Effector memory CD4-positive, alpha-beta T cell (primary cell): Measurements from ENCODE around the gene DNAH7.
"Not testable (repeated sequence)": the region's sequence is repeated elsewhere in the genome, so short reads cannot be mapped to it uniquely, and the experiment has no call there.

Experiments used
- DNase-seq, 3 donors: peaks; one replicate each; pipeline ENCODE4 v3.0.0-alpha.2; 2020
- H3K27ac ChIP-seq: 2 replicates; pipeline ENCODE4 v1.7.0; 2013; ENCODE audit warnings: mild to moderate bottlenecking, low read length, moderate library complexity; ENCODE audit not compliant: insufficient read depth, poor library complexity, severe bottlenecking
- H3K27me3 ChIP-seq: replicated peaks from 2 replicates; pipeline ENCODE4 v1.7.0; 2013; ENCODE audit warnings: mild to moderate bottlenecking, low read length; ENCODE audit not compliant: insufficient read depth, control insufficient read depth, poor library complexity, severe bottlenecking
- H3K36me3 ChIP-seq: 2 replicates; pipeline ENCODE4 v1.7.0; 2013; ENCODE audit warnings: mild to moderate bottlenecking, low read length, moderate library complexity; ENCODE audit not compliant: control insufficient read depth, insufficient read depth
- H3K4me1 ChIP-seq: 2 replicates; pipeline ENCODE4 v1.7.0; 2013; ENCODE audit warnings: low read length, mild to moderate bottlenecking; ENCODE audit not compliant: control insufficient read depth, insufficient read depth, poor library complexity, severe bottlenecking
- H3K4me3 ChIP-seq: 2 replicates; pipeline ENCODE4 v1.7.0; 2013; ENCODE audit warnings: low read length, low read depth, mild to moderate bottlenecking; ENCODE audit not compliant: insufficient read depth, poor library complexity, severe bottlenecking
- H3K9me3 ChIP-seq: 2 replicates; pipeline ENCODE4 v1.7.0; 2013; ENCODE audit warnings: mild to moderate bottlenecking, low read length, moderate library complexity; ENCODE audit not compliant: control insufficient read depth

DNAH7 gene

DNA sequence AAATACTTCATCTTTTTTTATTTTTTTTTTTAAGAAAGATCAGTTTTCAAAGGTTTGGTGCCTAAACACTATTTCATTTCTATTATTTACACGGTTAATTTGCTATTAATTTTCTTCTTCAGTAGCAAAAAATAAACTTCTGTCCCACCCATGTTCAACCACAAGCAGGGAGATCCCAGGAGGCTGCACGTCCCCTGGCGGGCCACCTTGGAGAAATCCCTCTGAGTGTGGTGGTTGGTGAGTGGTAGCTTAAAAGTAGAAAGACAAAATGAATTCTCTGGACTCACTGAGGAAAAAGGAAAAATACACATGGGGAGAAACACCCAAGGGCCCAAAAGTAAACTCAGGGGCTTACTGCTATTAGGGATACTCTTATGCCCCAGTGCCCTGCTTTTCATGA lies 143.5 kb downstream of the DNAH7 start:
- H3K27me3 ChIP-seq = no peaks in the 10 kb centered on the region
- H3K4me1 ChIP-seq = no peaks in the 10 kb centered on the region
- DNase-seq = no peak
- H3K27ac ChIP-seq = no peak overlapping the region
- no peaks in the 10 kb centered on the region for H3K36me3 ChIP-seq
- no peak overlapping the region for H3K4me3 ChIP-seq
- H3K9me3 ChIP-seq = no peaks in the 10 kb centered on the region

- H3K36me3 ChIP-seq = no peaks in the 10 kb centered on the region
- no peak overlapping the region for H3K27ac ChIP-seq
- H3K9me3 ChIP-seq = no peaks in the 10 kb centered on the region
- H3K4me3 ChIP-seq = no peak overlapping the region
- DNase-seq = no peak
- no peaks in the 10 kb centered on the region for H3K4me1 ChIP-seq
- no peaks in the 10 kb centered on the region for H3K27me3 ChIP-seq
These were observed 144.7 kb downstream of the DNAH7 start for GRCh38 chr2:195923889-195924288.

GRCh38 chr2:195917021-195917600 lies 151.5 kb downstream of the DNAH7 start:
- not testable (repeated sequence) for H3K4me1 ChIP-seq, DNase-seq, H3K27ac ChIP-seq, H3K36me3 ChIP-seq, H3K27me3 ChIP-seq, H3K4me3 ChIP-seq, H3K9me3 ChIP-seq

GRCh38 chr2:195912079-195912478 lies 156.6 kb downstream of the DNAH7 start:
- Histone ChIP-seq H3K9me3 (no peaks in the 10 kb centered on the region), H3K4me3 (no peak overlapping the region), H3K27me3 (no peaks in the 10 kb centered on the region), H3K27ac (no peak overlapping the region), H3K36me3 (no peaks in the 10 kb centered on the region), H3K4me1 (no peaks in the 10 kb centered on the region)
- DNase-seq = no peak

DNA sequence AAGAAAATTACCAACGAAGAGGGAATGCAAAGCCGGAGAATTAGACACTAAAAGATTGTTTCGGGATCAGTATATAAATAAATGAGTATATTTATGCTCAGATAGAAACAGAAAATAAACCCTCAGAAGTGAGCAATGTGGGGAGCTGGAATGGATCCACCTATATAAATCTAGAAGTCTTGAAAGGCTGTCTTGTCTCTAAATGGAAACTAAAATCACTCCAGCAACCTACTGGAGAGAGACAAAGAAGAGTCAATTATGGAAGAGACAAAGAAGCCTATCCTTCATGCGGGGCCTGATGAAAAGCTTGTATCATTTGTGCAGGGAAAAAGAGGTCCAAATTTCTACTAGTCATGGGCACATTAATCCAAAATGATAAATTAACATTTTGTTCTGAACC lies 158.1 kb downstream of the DNAH7 start:
- Histone ChIP-seq H3K9me3 (no peaks in the 10 kb centered on the region), H3K36me3 (no peaks in the 10 kb centered on the region), H3K27me3 (no peaks in the 10 kb centered on the region), H3K4me1 (no peaks in the 10 kb centered on the region), H3K4me3 (no peak overlapping the region), H3K27ac (no peak overlapping the region)
- DNase-seq = no peak

GRCh38 chr2:195909926-195910325 lies 158.7 kb downstream of the DNAH7 start:
- DNase-seq = no peak
- Histone ChIP-seq H3K9me3 (no peaks in the 10 kb centered on the region), H3K4me1 (no peaks in the 10 kb centered on the region), H3K27me3 (no peaks in the 10 kb centered on the region), H3K27ac (no peak overlapping the region), H3K4me3 (no peak overlapping the region), H3K36me3 (no peaks in the 10 kb centered on the region)

DNA sequence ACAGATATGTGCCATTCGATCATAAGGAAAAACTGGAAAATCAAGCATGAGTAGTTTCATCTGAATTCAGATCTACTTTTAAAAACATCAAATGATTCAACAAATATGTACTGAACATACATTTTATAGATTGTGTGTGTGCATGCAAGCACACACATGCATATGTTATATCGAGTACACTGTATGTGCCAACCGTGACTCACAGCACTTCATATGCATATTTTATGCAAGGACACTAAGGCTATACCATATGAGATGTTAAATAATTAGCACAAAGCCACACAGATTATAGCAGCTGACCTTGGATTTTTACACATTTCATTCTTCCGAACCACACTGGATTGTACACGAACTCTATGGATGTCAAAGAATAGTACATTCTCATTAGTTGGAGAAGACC lies 161.2 kb downstream of the DNAH7 start:
- DNase-seq = no peak
- H3K4me1 ChIP-seq = no peaks in the 10 kb centered on the region
- H3K27ac ChIP-seq = no peak overlapping the region
- H3K36me3 ChIP-seq = no peaks in the 10 kb centered on the region
- no peaks in the 10 kb centered on the region for H3K9me3 ChIP-seq
- no peaks in the 10 kb centered on the region for H3K27me3 ChIP-seq
- no peak overlapping the region for H3K4me3 ChIP-seq

DNA sequence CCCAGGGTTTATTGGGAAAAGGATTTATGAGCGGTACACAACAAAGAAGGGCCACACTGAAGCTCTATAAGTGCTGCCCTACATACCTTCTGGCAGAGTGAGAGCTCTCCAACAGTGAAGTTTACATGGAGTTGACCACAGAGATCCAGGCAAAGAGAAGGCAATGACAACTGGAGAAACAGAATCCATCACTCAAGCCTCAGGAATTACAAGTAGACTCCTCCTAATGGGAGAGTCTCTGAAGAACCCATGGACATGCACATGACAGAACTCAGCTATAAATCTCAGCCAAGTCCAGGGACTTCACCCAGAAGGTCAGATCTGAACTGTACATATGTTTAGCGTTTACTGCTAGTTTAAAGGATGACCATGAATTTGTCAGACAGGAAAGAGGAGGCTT lies 164.7 kb downstream of the DNAH7 start:
- H3K4me3 ChIP-seq = no peak overlapping the region
- H3K27ac ChIP-seq = no peak overlapping the region
- DNase-seq = no peak
- no peaks in the 10 kb centered on the region for H3K27me3 ChIP-seq
- no peaks in the 10 kb centered on the region for H3K36me3 ChIP-seq
- H3K9me3 ChIP-seq = no peaks in the 10 kb centered on the region
- no peaks in the 10 kb centered on the region for H3K4me1 ChIP-seq

DNA sequence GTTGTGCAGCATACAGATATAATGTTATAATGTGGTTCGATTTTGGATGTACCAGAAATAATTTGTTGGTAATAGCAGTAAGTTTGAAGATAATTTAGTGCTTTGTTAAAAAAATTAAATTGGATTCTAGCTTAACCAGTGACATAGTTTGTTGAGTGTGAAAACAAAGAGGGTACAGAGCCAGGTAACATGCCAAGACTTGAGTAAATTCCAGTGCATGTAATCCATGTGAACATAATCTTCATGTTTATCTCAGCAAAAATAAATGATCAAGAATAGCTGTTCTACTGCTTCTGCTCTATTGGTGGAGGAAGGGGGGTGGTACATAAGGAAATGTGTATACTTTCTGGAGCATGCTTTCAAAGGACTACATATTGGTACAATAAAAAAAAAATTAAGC lies 165.8 kb downstream of the DNAH7 start:
- DNase-seq = no peak
- H3K27ac ChIP-seq = no peak overlapping the region
- no peaks in the 10 kb centered on the region for H3K36me3 ChIP-seq
- no peaks in the 10 kb centered on the region for H3K27me3 ChIP-seq
- H3K4me1 ChIP-seq = no peaks in the 10 kb centered on the region
- no peaks in the 10 kb centered on the region for H3K9me3 ChIP-seq
- H3K4me3 ChIP-seq = no peak overlapping the region

GRCh38 chr2:195899226-195899625 lies 169.4 kb downstream of the DNAH7 start:
- H3K36me3 ChIP-seq = no peaks in the 10 kb centered on the region
- H3K9me3 ChIP-seq = no peaks in the 10 kb centered on the region
- H3K4me1 ChIP-seq = no peaks in the 10 kb centered on the region
- no peak for DNase-seq
- H3K27ac ChIP-seq = no peak overlapping the region
- no peaks in the 10 kb centered on the region for H3K27me3 ChIP-seq
- H3K4me3 ChIP-seq = no peak overlapping the region
